Cardiac muscle cell (in vitro differentiated cells and primary cell): Measurements from ENCODE around the gene KLK12. TPM values are rescaled to one million over a fixed set of nuclear protein-coding genes. Genes with fewer than 3 reads are reported as not detected.
A peak's percentile ranks its signal among the peaks of the same experiment; 100 is the strongest.

Experiments
- DNase-seq, 2 donors: peaks; one replicate each; pipeline versions ENCODE4 v3.0.0 to v3.0.0-alpha.2; 2010 to 2017; ENCODE audit warnings: low read depth in 1 of 2, low spot score in 1 of 2
- H3K27ac ChIP-seq: fragments of 200-600 bp; sonication (generic); 2 replicates; pipeline ENCODE4 v1.5.1; 2016
- H3K27me3 ChIP-seq: fragments of 200-600 bp; sonication (generic); 2 replicates; pipeline ENCODE4 v1.6.0; 2016; ENCODE audit warnings: control low read depth
- H3K36me3 ChIP-seq: fragments of 200-600 bp; sonication (generic); 2 replicates; pipeline ENCODE4 v1.5.1; 2016; ENCODE audit warnings: control low read depth
- H3K4me1 ChIP-seq: fragments of 200-600 bp; sonication (generic); 2 replicates; pipeline ENCODE4 v1.8.1; 2017; ENCODE audit warnings: low read depth, mild to moderate bottlenecking, mixed run types
- H3K4me3 ChIP-seq: fragments of 200-600 bp; sonication (generic); 2 replicates; pipeline ENCODE4 v1.5.1; 2016; ENCODE audit warnings: mild to moderate bottlenecking
- H3K9me3 ChIP-seq: fragments of 200-600 bp; sonication (generic); 2 replicates; pipeline ENCODE4 v1.5.1; 2017; ENCODE audit warnings: low read depth, mild to moderate bottlenecking, control low read depth
- CTCF ChIP-seq: IDR thresholded peaks from 2 replicates; pipeline ENCODE4 v1.5.1; 2012; ENCODE audit warnings: low read depth, mild to moderate bottlenecking, low read length
- polyA plus RNA-seq: library from polyadenylated mRNA; unstranded; fragments of >200 nt; fragmentation: Nextera tagmentation; extraction: Ambion mirVana; gene quantifications from 2 replicates; pipeline ENCODE4 v1.2.1, GENCODE V29; 2016
- total RNA-seq: library from RNA; depleted of rRNA; stranded (reverse); fragments of >200 nt; gene quantifications from 2 replicates; pipeline ENCODE4 v1.2.3, GENCODE V29; 2016

Gene KLK12
- total and polyA plus RNA-seq, 2 experiments from 2014 or later, result not detected

DNA sequence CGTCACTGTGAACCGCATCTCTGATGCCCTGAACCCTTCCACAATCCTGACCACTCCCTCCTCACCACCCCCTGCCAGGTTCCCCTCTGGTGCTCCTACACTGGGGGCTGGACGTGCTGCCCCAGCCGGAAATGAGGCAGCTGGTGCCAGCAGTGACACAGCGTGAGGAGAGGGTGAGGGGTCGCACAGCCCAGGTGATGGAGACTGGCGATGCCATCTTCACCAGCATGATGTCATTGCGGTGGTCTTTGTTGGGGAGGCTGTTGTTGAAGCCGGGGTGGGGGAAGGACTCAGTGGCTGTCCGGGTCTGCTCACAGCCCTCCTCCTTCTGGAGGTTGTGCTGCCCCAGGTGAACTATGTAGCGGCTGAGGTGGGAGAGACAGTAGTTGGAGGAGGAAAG, 10.9 kb downstream of the KLK12 start:
- Histone ChIP-seq H3K36me3 (no peaks in the 10 kb centered on the region), H3K9me3 (no peaks in the 10 kb centered on the region), H3K27me3 (peaks cover 26% of the 10 kb centered on the region), H3K4me1 (no peaks in the 10 kb centered on the region), H3K4me3 (no peak overlapping the region), H3K27ac (no peak overlapping the region)
- TF ChIP-seq CTCF, result no peak
- DNase-seq, result no peak

DNA sequence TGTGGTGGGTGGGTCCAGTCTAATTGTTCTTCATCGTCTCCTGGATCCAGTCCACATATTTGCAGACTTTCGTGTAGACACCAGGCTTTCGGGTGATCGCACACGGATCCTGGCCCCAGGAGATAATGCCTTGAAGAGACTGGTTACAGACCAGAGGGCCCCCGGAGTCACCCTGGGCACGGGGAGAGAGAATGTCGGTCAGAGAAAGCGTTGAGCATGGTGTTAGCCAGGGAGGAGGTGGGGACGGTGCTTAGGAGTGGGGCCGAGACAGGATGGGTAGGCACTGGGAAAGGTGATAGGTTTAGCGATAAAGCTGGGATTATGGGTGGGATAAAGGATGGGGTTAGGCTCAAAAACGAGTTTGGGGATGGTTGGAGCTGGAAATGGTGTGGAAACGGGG, 12.3 kb downstream of the KLK12 start:
- no peak for DNase-seq
- no peak overlapping the region for H3K4me3 ChIP-seq
- TF ChIP-seq CTCF, result no peak
- H3K9me3 ChIP-seq, result no peaks in the 10 kb centered on the region
- H3K27me3 ChIP-seq, result peaks cover 40% of the 10 kb centered on the region
- H3K27ac ChIP-seq, result no peak overlapping the region
- H3K36me3 ChIP-seq, result no peaks in the 10 kb centered on the region
- no peaks in the 10 kb centered on the region for H3K4me1 ChIP-seq

DNA sequence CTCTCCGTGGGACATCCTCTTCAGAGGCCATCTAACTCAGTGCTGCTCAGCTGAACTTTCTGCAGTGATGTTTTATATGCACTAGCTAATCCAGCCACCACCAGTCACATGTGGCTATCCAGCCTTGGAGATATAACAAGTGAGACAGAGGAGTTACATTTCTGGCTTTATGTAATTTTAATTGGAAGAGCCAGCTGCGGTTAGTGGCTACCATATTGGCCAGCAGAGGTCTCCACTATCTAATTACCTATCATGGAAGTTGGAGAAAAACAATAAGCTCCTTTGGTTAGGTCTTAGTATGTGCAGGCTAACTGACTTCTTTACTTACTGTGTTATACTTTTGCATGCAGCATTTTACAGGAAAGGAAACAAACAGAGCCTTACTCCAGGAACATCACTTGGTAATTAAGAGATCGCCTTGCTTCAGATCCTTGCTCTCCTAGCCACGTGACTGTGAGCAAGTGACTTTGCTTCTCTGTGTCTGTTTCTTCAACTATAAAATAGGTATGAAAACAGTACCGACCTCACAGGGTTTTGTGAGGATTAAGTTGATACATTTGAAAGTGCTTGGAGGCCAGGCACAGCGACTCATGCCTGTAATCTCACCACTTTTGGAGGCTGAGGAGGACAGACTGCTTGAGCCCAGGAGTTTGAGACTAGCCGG, 13.7 kb downstream of the KLK12 start:
- Histone ChIP-seq H3K4me1 (no peaks in the 10 kb centered on the region), H3K27ac (no peak overlapping the region), H3K9me3 (no peaks in the 10 kb centered on the region), H3K4me3 (no peak overlapping the region), H3K27me3 (peaks cover 53% of the 10 kb centered on the region), H3K36me3 (no peaks in the 10 kb centered on the region)
- peak; percentile 78 for TF ChIP-seq CTCF
- peak; percentile 58 to 74 for DNase-seq

GRCh38 chr19:51019544-51019925, 15.3 kb downstream of the KLK12 start, which contains the start of gene KLK10:
Gene KLK10 (minus strand): TSS chr19:51019709. CDS start chr19:51019130, 579 bp downstream.
- H3K27me3 ChIP-seq, result peaks cover 64% of the 10 kb centered on the region
- peak within 1 kb of the TSS; percentile 17 for H3K4me3 ChIP-seq

GRCh38 chr19:51018745-51019543, 15.9 kb downstream of the KLK12 start:
- peaks cover 62% of the 10 kb centered on the region for H3K27me3 ChIP-seq
- no peaks in the 10 kb centered on the region for H3K9me3 ChIP-seq
- no peak overlapping the region for H3K27ac ChIP-seq
- no peak for TF ChIP-seq CTCF
- H3K36me3 ChIP-seq, result no peaks in the 10 kb centered on the region
- H3K4me1 ChIP-seq, result no peaks in the 10 kb centered on the region
- peak overlapping the region; percentile 17 for H3K4me3 ChIP-seq
- peak; percentile 21 to 44 for DNase-seq

More at GRCh38 chr19:51019544-51019925, 15.3 kb downstream of the KLK12 start, which contains the start of gene KLK10:
- Histone ChIP-seq H3K36me3 (no peaks in the 10 kb centered on the region), H3K9me3 (no peaks in the 10 kb centered on the region), H3K4me1 (no peaks in the 10 kb centered on the region), H3K27ac (no peak within 1 kb of the TSS)
- no peak for DNase-seq
- no peak for TF ChIP-seq CTCF
